ENCODE measurements around the gene ZNF143.
"Not testable (repeated sequence)": the region's sequence is repeated elsewhere in the genome, so short reads cannot be mapped to it uniquely, and the experiment has no call there.

ZNF143 gene

DNA sequence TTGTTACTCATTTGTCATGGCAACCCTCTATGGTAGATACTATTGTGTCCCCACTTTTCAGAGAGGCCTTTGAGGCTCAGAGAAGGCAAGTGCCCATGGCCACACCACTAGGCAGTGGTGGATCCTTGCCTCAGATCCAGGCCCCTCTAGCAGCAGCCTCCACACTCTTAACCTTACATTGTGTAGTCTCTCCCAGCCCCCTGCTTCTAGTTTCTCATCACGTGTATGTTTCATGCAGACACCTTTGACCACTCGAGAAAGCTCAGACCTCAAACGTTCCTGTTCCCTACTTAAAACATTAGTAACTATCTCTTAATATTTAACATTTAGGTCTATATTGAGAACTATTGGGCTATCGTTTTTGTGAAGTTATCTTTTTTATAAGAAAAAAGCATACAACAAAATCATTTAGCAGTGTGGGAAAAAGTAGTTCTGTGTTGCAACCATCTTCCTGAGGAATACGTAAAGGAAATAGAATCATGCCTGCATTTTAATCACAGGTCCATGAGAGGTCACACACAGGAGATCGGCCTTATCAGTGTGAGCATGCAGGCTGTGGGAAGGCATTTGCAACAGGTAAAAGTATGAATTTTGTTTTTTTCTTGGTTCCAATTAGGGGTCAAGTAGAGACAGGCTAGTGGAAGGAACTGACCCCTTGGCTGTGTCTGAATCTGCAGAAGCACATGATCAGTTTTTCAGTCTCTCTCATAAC is 35.1 kb downstream of the ZNF143 start:
- TF ChIP-seq, protein P1, sequence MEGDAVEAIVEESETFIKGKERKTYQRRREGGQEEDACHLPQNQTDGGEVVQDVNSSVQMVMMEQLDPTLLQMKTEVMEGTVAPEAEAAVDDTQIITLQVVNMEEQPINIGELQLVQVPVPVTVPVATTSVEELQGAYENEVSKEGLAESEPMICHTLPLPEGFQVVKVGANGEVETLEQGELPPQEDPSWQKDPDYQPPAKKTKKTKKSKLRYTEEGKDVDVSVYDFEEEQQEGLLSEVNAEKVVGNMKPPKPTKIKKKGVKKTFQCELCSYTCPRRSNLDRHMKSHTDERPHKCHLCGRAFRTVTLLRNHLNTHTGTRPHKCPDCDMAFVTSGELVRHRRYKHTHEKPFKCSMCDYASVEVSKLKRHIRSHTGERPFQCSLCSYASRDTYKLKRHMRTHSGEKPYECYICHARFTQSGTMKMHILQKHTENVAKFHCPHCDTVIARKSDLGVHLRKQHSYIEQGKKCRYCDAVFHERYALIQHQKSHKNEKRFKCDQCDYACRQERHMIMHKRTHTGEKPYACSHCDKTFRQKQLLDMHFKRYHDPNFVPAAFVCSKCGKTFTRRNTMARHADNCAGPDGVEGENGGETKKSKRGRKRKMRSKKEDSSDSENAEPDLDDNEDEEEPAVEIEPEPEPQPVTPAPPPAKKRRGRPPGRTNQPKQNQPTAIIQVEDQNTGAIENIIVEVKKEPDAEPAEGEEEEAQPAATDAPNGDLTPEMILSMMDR (conservative IDR thresholded peaks at IDR 0.05; ENCODE audit: control insufficient read depth, insufficient read depth, low read depth, low read length): no peak
- H3K4me3 ChIP-seq (ENCODE audit: control insufficient read depth, low read depth, low read length): no peak overlapping the region
- DNase-seq (ENCODE audit: low read depth): no peak

DNA sequence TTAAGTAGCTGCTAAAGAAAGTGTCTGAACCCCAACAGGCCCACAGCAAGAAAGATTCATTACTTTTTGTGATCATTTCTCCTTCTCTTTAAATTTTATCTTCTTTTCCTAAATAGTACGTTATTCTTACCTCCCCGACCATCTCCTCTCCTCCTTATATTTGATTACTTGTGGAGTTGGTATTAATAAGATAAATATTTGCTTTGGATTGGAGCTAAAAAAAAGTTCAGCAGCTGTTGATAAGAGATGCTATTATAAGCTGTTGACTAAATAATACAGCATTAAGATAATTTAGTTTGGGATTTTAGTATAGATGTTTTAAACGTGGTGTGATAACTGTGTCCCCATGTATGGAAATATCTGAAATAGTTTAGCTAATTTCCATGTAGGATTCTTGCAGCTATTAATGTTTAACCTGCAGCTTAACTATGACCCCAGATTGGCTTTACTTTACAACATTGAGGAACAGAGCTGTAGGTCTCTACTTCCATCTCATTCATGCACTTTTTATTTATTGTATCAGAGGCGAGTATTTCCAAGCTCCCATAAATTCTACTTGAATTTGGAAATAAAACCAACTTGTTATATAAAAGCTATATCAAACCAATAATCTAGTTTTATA is 37.8 kb downstream of the ZNF143 start:
- no peak overlapping the region for H3K4me3 ChIP-seq (ENCODE audit: control insufficient read depth, low read depth, low read length)
- TF ChIP-seq, protein P1 (conservative IDR thresholded peaks at IDR 0.05; ENCODE audit: control insufficient read depth, insufficient read depth, low read depth, low read length): no peak
- DNase-seq (ENCODE audit: low read depth): no peak

DNA sequence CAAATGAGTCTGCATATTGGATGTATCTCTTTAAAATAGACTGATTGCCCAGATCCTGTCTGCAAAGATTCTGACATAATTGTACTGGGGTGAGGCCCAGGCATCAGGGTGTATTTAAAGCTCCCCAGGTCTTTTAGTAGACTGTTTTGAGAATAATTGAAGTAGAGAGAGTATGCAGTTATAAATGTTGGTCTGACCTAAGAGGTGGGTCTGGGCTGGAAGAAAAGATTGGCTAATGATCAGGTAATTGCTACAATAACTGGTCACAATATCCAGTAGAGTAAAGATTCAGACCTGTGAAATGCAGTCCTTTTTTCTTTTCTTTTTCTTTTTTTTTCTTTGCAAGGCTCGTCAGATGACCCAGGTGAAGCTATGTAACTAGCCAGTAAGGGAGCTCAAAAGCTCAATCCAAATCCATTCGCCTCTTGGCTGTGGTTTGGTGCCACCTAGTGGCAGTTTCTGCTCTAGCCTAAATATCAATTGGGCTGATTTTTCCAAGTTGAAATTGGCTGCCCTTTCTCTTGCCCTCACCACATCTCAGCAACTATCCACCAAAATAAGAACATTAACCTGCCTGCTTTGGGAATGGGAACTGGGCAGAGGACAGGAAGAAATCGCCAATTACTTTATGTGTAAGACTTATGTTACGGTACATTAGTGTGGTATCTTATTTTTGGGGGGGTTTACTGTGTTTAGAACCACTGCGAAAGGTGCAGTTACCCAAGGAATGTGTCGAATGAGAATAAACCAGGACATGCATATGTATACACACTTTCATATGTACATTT is 45.9 kb downstream of the ZNF143 start:
- no peak overlapping the region for H3K4me3 ChIP-seq (ENCODE audit: control insufficient read depth, low read depth, low read length)
- peak; percentile 82 for DNase-seq (ENCODE audit: low read depth)
- TF ChIP-seq, protein P1 (conservative IDR thresholded peaks at IDR 0.05; ENCODE audit: control insufficient read depth, insufficient read depth, low read depth, low read length): peak; percentile 96

DNA sequence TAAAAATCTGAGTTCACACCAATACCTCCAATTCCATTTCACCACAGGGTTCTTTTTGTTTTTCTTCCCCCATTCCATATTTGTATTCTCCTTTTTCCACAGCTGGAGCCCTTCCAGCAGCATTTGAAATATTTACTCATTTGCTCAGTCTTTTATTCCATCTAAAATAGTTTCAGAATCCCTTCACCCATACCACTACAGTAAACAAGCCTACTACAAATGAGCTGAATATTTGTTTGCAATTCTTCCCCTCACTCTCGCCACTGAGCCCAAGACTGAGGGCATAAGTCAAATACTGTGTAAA is 46.4 kb downstream of the ZNF143 start:
- TF ChIP-seq, protein P1 (conservative IDR thresholded peaks at IDR 0.05; ENCODE audit: control insufficient read depth, insufficient read depth, low read depth, low read length): no peak
- DNase-seq (ENCODE audit: low read depth): no peak
- H3K4me3 ChIP-seq (ENCODE audit: control insufficient read depth, low read depth, low read length): no peak overlapping the region

DNA sequence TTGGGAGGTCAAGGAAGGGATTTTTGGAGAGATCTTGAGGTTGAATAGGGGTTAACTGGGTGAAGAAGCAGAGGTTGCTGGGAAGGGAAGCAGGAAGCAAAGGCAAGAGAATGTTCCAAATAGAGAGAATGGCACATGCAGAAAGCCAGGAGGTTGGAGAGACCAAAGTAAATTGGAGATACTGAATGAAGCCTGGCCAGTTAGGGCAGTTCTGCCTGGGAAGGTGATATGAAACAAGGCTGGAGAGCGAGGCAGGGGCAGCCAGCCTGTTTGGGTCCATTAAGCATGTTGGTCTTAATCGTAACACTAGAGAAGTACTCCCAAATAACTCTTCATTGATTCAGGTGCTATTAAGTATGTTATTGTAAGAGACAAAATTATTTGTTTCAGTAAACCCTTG is 48.2 kb downstream of the ZNF143 start:
- no peak overlapping the region for H3K4me3 ChIP-seq (ENCODE audit: control insufficient read depth, low read depth, low read length)
- DNase-seq (ENCODE audit: low read depth): no peak
- TF ChIP-seq, protein P1 (conservative IDR thresholded peaks at IDR 0.05; ENCODE audit: control insufficient read depth, insufficient read depth, low read depth, low read length): no peak

DNA sequence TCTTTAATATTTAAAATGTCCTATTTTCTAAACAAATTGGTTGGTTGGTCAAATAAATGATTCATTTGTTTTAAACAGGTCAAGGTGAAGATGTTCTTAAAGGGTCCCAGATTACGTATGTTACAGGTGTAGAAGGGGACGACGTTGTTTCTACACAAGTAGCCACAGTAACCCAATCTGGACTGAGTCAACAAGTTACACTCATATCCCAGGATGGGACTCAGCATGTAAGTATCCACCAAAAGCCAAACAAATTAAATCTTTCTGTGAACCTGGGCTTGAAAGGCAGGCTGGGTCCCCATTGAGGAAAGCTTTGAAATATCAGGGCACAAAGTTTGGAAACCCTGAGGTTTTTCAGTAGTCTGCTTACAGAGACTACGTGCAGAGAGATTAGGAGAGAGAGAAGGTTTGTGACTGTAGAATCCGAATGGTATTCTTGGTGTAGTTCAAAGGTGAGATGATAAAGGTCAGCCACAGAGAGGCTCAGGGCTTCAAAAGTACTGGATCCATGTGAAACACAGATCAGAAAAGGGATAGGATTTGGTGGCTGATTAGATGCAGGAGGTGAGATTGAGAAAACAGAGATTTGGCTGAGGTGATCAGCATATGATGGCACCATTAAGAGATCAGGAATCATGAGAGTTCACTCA is 51.7 kb downstream of the ZNF143 start:
- DNase-seq (ENCODE audit: low read depth): no peak
- no peak overlapping the region for H3K4me3 ChIP-seq (ENCODE audit: control insufficient read depth, low read depth, low read length)
- TF ChIP-seq, protein P1 (conservative IDR thresholded peaks at IDR 0.05; ENCODE audit: control insufficient read depth, insufficient read depth, low read depth, low read length): no peak

DNA sequence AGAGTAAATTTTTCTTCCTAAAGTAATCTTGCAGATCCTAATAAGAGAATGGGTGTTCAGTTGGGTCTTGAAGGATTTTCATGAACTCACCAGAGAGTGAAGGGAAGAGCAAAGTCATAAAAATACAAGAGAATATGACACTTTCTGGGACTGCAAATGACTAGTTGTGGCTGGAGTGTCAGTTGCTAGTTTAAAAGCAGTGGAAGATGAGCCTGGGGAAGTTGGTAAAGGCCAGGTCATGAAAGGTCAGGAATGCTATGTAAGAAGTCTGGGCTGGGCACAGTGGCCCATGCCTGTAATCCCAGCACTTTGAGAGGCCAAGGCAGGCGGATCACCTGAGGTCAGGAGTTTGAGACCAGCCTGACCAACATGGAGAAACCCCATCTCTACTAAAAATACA is 53.8 kb downstream of the ZNF143 start:
- not testable (repeated sequence) for DNase-seq (ENCODE audit: low read depth); H3K4me3 ChIP-seq (ENCODE audit: control insufficient read depth, low read depth, low read length)

Measured in fibroblast of mammary gland (primary cell).